ENCODE results near the gene LRRC57. TPM values are rescaled to one million over a fixed set of nuclear protein-coding genes. Genes with fewer than 3 reads are reported as not detected.

Gene LRRC57
- total and polyA plus RNA-seq, 2 of the 13 experiments (the other 11 are each of a cell fraction or from before 2014, with no cell fraction given), result 5.8 to 14.8 TPM

DNA sequence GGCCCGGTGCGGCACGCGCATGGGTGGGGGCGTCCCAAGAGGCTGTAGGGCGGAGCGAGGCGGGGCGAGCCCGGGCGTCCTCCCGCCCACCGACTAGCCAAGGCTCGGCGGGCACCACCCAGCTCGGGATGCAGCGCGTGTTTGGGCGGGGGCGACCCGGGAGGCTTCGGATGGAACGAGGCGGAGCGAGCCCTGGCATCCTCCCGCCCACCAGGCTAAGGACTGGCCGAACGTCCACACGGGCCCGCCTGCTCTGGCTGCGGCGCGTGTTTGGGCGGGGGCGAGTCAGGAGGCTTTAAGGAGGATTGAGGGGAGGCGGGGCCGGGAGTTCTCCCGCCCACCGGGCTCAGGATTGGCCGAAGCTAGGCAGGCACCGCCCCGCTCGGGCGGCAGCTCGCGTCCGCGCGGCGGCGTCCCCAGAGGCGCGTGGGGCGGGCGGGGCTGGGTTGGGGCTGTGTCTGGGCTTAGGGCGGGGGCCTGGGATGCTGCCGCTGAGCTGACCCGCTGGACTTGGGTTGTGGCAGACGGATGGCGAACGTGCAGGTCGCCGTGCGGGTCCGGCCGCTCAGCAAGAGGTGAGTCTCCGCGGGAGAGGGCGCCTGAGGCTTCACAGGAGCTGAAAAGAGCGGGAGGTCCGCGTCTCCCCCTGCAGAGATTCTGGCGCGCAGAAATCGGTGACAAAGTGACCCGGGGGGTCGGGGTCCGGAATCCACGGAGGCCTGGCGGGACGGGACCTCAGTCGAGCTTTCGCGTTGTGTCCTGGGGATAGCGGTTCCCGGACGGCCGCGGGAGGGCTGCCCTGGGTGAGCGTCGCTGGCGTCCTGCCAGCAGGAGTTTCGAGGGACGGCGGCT lies 26.8 kb upstream of the LRRC57 start, which contains the start of gene STARD9 (continued):
- peak; percentile 54; the same call in 1 of the 2 replicates for TF ChIP-seq ZNF276 (CRISPR knock-in tag; IDR thresholded peaks at IDR 0.05; ENCODE audit: low read depth)
- TF ChIP-seq RERE (CRISPR knock-in tag; IDR thresholded peaks at IDR 0.05; ENCODE audit: low read depth), result no peak; the same call in 1 of the 2 replicates
- TF ChIP-seq ZNF234 (CRISPR knock-in tag; conservative IDR thresholded peaks at IDR 0.05), result peak; percentile 85
- TF ChIP-seq NFRKB (IDR thresholded peaks at IDR 0.05), result no peak
- TF ChIP-seq KDM4B (CRISPR knock-in tag; IDR thresholded peaks at IDR 0.05), result no peak
- no peak for TF ChIP-seq RFX3 (CRISPR knock-in tag; IDR thresholded peaks at IDR 0.05)
- no peak for TF ChIP-seq ZBTB49 (CRISPR knock-in tag; IDR thresholded peaks at IDR 0.05; ENCODE audit: borderline replicate concordance)
- no peak for TF ChIP-seq TCF7 (IDR thresholded peaks at IDR 0.05; ENCODE audit: low read depth)
- TF ChIP-seq BCL3 (CRISPR knock-in tag; IDR thresholded peaks at IDR 0.05), result peak; percentile 88
- TF ChIP-seq HCFC1 (IDR thresholded peaks at IDR 0.05; ENCODE audit: low read depth, low read length), result no peak
- no peak for TF ChIP-seq MAFF (IDR thresholded peaks at IDR 0.05; ENCODE audit: low read depth, low read length)
- peak; percentile 36; the same call in 1 of the 2 replicates for TF ChIP-seq HNF4A (CRISPR knock-in tag; IDR thresholded peaks at IDR 0.05)
- TF ChIP-seq TBX3 (IDR thresholded peaks at IDR 0.05; ENCODE audit: borderline replicate concordance), result no peak
- peak; percentile 85 for TF ChIP-seq ZGPAT (CRISPR knock-in tag; IDR thresholded peaks at IDR 0.05)
- peak; percentile 77 for TF ChIP-seq ELF3 (CRISPR knock-in tag; IDR thresholded peaks at IDR 0.05)
- TF ChIP-seq SRSF9 (IDR thresholded peaks at IDR 0.05; ENCODE audit: borderline replicate concordance, insufficient read depth, low read depth, low read length, poor library complexity, severe bottlenecking), result no peak

All from HepG2 (cell line).